Activated CD4-positive, alpha-beta memory T cell treated with anti-CD3 and anti-CD28 coated beads for 36 hours (primary cell): ENCODE measurements around the gene S1PR3. TPM values are rescaled to one million over a fixed set of nuclear protein-coding genes. Genes with fewer than 3 reads are reported as not detected.

Experiments used
- CTCF ChIA-PET: fragments of 350-600 bp; sonication (Branson Sonifier 250); formaldehyde crosslinking; loops from one replicate; lab custom pipeline; 2021; ENCODE audit warnings: antibody characterized with exemption, inconsistent platforms; lab: Charles Lee
- POLR2A ChIA-PET: fragments of 350-600 bp; sonication (Branson Sonifier 250); formaldehyde crosslinking; loops from one replicate; lab custom pipeline; 2021; ENCODE audit warnings: antibody characterized with exemption; lab: Charles Lee
- DNase-seq: peaks from one replicate; pipeline ENCODE4 v3.0.0-alpha.2; 2020
- H3K27ac Mint-ChIP-seq: one replicate; pipeline ENCODE4 v1.8.0; 2021; ENCODE audit warnings: mixed read lengths
- H3K27me3 Mint-ChIP-seq: one replicate; pipeline ENCODE4 v1.8.0; 2021; ENCODE audit warnings: mixed read lengths
- H3K36me3 Mint-ChIP-seq: one replicate; pipeline ENCODE4 v1.8.0; 2021; ENCODE audit warnings: mixed read lengths
- H3K4me1 Mint-ChIP-seq: one replicate; pipeline ENCODE4 v1.8.0; 2021; ENCODE audit warnings: low read depth, mixed read lengths
- H3K4me3 Mint-ChIP-seq: one replicate; pipeline ENCODE4 v1.8.0; 2021; ENCODE audit warnings: mild to moderate bottlenecking, mixed read lengths
- H3K9me3 Mint-ChIP-seq: one replicate; pipeline ENCODE4 v1.8.0; 2021; ENCODE audit warnings: mixed read lengths
- intact Hi-C: fragments of 100-400 bp; cut with micrococcal nuclease; formaldehyde crosslinking; loops from one replicate; pipeline ENCODE4 v1.15.1; 2023
- total RNA-seq, 2 experiments: library from RNA; stranded (reverse); gene quantifications; one replicate each; pipeline ENCODE4 v1.2.3, GENCODE V29; 2021

S1PR3 gene
- total RNA-seq, 2 experiments from 2014 or later, result 0.70 to 1.4 TPM

DNA sequence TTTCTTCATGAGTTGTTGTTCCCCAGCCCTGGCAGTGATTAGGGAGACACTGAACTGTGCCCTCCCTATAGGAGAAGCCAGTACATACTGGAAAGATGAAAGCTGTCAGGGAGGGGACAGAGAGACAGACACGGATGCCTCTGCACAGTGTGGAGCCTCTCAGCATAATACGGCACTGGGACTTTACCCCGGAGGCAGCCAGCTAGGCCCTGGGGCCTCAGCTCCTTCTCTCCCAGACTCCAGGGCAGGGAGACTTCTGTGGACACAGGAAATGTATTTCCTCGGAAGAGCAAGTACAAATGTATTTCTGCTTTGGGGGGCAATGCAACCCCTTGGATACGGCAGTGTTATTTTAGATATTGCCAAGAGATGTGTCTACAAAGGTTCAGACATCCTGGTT, 62.0 kb downstream of the S1PR3 start:
- intact Hi-C loops, result no loop called here
- CTCF ChIA-PET, result no interaction called here
- Mint-ChIP-seq H3K4me3 (no peak overlapping the region), H3K9me3 (no peaks in the 10 kb centered on the region), H3K27ac (no peak overlapping the region), H3K27me3 (peaks cover 4% of the 10 kb centered on the region), H3K36me3 (no peaks in the 10 kb centered on the region), H3K4me1 (no peaks in the 10 kb centered on the region)
- no peak for DNase-seq
- POLR2A ChIA-PET, result no interaction called here

Other genes starting within 250 kb of the S1PR3 start
- not detected for gene SHC3, start 187.3 kb downstream of the S1PR3 start, total RNA-seq